HG03354 (cell line): Measurements from ENCODE around the gene RAB43.
"Not testable (repeated sequence)": the region's sequence is repeated elsewhere in the genome, so short reads cannot be mapped to it uniquely, and the experiment has no call there.

Experiments
- ATAC-seq: cut with Tn5 transposase; IDR thresholded peaks from one replicate; pipeline ENCODE4 v1.9.1; 2021; ENCODE audit warnings: mild to moderate bottlenecking; ENCODE audit not compliant: unreplicated experiment, poor library complexity, severe bottlenecking

RAB43 gene

DNA sequence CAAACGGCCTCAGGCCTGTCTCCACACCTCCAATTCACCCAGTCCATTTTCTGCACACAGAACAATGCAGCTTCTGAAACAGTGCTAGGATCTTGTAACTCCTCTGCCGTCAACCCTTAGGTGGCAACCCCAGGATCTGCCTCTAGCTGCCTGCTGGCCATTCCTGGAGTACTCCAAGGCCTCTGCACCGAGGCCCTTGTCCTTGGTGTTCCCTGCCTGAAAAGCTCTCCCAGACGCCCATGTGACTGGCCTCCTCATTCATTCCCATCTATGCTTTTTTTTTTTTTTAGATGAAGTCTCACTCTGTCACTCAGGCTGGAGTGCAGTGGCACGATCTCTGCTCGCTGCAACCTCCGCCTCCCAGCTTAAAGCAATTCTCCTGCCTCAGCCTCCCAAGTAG is 18.3 kb downstream of the RAB43 start:
- no peak for ATAC-seq

DNA sequence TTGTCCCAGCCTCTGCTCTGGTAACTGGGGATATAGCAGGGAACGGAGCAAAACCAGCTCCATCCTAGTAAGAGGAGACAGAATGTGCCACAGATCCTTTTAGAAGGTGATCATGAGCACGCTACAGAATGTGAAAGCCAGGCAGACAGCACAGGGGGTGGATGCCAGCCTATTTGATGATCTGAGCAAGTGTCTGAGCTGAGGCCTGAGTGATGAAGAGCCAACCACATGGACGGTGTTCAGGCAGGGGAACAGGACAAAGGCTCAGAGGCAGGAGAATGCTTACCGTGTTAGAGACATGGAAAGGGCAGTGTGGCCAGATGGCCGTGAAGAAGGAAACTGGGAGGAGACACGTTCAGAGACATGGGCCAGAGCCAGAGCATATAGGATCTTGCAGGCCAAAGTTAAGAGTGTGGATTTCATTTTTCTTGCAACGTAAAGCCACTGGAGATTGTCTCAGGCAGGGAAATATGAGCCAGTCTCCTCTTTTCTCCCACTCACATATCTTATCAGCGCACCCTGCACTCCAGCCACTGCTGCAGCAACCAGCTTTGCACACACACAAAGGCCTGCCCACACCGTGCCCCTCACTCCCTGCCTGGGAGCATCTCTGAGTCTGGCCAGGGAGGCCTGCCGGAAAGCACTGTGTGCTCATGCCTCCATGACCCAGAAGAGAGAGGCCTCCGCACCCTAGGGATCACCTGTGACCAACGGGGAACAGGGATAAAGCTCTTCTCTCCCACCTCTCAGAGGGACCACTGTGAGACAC is 20.1 kb downstream of the RAB43 start:
- ATAC-seq = no peak

DNA sequence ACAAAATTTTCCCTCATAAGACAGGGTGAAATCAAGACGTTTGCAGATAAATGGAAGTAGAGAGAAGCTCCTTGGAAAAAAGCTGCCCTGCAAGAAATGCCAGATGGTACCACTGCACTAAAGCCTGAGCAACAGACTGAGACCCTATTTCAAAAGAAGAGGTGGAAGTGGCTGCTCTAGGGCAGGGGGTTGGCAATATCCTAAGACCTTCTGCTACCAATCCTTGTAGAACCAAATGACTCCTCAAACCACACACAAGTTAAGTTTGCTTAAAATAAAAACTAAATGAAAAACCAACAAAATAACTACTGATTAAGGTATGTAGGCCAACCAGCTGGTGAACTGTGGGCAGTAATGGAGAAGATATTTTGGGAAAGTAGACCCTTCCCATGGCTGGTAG is 21.3 kb downstream of the RAB43 start:
- ATAC-seq = no peak

DNA sequence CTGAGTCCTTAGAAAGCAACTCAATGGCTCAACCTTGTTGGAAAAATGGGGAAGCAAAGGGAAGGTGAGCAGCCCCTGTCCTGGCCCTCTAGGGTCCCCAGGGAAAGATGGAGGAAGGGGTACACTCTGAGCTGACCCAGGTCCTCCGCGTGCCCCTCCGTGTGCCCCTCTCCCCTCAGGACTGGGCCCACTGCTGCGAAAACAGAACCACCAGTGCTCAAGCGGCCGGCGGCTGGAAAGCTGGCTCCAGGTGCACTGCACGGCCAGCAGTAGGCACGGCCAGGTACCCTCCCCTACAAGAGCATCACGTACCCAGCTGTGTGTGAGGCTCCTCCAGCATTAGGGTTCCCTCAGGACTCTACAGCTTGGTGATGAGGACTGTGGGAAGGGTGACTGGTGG is 26.3 kb downstream of the RAB43 start:
- ATAC-seq = no peak

DNA sequence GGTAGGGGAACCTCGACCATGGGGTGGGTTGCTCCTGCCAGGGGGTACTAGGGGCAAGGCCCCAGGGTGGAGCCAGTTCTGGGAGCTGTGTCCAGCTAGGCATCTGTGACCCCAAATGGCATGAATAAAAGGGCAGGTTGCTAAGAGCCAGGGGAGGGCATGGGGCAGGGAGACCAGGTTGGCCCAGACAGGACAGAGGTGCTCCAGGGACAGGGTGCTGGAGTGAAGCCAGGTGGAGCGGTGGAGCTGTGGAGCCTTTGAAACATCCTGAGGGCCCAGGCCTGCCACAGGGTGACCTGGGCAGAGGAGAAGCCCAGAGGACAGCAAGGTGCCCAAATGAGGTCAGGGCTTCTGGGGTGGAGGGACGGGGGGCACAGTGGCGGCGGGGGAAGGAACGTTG is 33.3 kb downstream of the RAB43 start:
- not testable (repeated sequence) for ATAC-seq

DNA sequence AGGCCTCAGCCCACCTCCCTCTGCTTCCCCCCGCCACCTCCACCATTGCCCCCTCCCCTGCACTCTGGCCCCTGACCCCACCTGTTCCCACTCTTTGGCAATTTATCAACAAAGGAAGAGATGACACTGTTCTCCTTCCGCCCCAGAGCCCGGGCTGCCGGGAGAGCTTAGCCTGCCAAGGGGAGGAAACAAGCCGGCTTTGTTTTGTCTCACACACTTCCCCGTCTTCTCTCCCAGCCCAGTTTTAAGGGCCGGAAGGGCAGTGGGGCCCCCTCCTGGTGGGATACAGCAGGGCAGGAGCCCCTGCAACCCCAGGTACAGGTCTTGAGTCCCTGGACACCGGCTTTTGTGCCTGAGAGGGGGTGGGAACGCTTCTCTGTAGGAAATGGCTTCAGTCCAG is 33.7 kb downstream of the RAB43 start:
- ATAC-seq = peak; percentile 55

DNA sequence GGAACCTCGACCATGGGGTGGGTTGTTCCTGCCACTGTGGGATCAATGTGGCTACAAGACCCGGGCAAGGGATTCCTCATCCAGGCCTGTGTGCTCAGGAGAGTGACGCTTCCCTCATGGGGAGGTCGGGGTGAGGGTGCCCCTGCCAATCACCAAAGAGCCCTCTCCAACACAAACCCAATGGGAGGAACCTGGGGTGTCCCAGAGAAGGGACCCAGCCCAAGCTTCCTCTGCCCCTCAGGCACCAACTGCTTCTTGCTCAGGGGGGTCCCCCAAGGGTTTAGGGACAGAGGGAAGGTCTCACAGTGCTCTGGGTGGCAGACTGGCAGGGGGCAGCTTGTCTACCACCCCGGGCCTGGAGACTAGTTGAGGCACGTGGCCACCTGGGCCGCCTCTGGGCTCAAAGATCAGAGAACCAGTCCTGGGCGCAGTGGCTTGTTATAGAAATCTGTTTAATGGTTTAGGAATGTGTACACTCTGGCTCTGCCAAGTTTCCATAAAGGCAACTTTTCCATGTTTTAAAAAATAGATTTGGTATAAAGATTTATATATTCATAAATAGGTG is 34.4 kb downstream of the RAB43 start:
- no peak for ATAC-seq

DNA sequence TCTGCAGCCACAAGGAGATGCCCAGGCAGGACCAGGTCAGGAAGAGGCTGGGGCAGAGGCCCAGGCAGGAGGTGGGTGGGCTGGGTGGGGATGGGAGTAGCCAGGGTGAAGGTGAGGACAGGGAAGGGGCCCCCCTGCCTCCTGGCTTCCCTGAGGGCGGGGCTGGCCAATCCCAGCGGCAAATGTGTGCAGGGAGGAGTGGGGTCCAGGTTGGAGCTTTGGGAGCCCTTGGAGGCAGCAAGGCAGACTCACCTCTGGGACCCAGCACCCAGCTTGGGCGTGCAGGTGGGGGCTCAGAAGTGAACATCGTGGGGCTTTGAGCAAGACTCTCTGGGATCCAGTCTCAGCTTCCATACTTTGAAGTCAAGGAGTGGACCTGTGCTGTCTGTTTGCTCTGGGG is 35.8 kb downstream of the RAB43 start:
- ATAC-seq = no peak

DNA sequence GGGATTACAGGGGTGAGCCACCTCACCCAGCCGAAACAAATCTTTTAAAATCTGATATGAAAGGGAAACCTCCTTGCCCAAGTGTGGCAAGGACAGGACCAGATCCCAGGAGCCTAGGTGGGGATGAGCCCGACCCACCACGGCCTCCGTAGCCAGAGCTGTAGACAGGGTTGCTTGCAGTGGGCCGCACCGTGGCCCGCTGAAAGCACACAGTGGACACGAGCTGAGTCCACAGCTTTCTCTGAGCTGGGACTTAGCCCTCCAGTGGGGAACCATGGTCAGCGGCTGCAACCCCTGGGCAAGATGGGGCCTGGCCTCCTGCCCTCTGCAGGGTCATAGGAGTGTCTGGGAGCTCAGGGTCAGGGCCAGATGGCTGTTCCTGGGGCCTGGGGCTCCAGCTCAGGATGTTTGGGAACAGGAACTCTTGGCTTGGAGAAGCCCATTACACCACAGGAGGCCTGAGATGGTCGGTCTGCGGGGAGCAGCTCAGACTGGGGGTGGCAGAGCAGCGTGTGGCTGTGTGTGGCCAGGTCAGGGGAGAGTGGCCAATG is 36.4 kb downstream of the RAB43 start:
- no peak for ATAC-seq

DNA sequence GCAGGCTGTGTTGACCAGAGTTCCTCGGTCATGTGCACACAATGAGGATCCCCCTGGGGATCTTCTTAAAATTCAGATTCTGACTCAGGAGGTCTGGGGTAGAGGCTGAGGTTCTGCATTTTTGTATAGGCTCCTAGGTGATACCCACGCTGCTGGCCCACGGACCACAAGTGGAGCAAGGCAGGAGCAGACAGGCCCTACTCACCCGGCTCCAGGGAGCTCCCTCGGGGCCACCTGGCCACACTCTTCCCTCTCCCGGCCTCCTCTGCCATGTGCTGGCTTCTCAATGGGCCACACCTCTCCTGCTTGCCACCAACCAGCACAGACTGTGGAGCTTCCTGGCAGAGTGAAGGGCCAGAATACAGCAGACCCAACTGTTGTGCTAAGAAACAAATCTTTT is 37.1 kb downstream of the RAB43 start:
- no peak for ATAC-seq

DNA sequence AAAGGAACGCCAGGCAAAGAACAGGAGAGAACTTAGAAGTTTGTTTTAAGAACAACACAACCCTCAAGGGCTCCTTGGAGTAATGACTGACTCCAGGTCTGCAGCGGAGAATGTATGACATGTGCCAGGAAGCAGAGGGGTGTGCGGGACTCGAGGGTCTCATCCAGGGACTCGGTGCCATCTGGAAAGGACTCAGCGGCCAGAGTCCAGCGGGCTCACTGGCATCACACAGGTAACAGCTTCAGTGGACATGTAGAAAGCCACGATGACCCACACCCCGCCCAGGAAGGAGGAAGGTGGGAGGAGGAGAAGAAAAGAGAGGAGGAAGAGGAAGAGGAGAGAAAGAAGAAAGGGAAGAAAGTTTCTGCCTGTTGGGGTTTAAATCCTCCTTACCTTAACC is 39.6 kb downstream of the RAB43 start:
- no peak for ATAC-seq

DNA sequence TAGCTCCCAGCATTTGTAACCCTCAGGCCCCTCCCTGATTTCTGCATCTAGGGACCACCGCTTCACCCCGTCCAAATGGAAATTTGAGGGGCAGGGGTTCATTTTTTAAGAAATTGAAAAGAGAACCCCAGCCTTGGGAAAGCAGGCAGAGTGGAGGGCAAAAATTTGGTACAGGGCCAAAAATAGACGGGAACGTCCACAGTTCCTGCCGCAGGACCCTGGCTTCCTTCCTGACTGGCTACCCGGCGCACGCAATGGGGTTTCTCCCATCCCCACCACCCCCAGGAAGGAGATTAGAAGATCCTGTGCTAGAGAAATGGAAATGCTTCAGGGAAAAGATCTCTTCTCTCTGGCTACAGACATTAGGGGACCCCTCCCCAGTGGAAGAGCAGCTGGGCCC is 40.1 kb downstream of the RAB43 start:
- no peak for ATAC-seq

DNA sequence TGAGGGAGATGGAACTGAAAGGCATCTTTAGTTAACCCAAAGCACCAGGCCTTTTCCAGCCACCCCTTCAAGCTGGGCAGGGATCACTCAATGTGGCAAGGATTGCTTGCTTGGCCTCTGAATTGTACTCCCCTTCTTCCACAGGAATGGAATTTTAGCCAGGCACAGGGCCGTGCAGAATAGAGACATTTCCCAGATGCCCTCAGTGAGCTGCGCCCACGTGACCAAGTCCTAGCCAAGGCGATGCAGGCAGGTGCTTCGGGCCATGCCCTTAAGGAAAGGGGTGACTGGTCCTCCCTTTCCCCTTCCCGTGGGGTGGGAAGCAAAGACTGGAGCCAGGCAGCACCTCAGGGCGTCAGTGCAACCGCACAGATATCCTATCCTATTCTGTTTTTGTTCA is 43.1 kb downstream of the RAB43 start:
- no peak for ATAC-seq

DNA sequence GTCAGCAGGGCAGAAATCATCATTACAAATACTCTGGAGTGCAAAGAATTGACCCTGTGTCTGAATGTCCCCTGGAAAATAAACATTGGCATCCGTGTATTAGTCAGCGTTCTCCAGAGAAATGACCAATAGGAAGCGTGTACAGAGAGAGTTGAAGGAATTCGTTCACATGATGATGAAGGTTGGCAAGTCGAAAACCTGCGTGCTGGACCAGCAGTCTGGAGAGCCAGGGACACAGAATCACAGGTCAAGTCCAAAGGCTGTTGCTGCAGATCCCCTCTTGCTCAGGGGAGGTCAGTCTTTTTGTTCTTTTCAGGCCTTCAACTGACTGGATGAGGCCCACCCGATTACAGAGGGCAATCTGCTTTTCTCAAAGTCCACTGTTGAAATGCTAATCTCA is 44.4 kb downstream of the RAB43 start:
- no peak for ATAC-seq

DNA sequence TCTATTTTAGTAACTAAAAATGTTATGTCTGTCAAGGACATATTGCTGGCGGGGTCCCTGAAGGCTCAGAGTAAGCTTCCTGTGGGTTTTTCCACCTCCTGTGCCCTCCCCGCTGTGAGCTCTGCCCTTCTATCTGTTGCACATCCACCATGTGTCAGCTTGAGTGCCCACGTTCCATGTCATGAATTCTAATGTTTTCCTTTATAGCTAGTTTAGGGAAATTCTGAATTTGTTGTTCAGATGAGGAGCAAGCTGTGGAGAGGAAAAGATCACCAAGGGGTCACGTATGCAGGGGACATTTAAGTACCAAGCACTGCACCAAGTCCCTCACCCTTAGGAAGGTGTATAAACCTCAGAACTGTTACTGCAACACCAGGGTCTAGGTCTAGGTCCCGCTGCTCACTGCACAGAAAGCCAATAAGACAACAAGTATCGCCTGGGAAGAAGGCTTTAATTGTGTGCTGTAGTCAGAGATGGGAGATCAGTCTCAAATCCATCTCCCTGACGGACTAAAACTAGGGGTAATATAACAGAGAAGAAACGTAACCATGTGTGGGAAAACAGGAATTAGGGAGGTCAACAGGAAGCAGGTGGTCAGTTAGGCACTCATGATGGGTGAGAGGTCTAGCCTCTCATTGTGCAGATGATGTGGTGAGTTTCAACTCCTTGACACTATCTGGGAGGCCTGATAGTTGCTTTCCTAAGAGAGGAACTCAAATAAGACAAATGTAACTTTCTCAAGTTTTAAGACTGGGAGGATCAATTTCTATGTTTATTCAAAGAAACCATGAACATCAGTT is 51.3 kb downstream of the RAB43 start:
- no peak for ATAC-seq

DNA sequence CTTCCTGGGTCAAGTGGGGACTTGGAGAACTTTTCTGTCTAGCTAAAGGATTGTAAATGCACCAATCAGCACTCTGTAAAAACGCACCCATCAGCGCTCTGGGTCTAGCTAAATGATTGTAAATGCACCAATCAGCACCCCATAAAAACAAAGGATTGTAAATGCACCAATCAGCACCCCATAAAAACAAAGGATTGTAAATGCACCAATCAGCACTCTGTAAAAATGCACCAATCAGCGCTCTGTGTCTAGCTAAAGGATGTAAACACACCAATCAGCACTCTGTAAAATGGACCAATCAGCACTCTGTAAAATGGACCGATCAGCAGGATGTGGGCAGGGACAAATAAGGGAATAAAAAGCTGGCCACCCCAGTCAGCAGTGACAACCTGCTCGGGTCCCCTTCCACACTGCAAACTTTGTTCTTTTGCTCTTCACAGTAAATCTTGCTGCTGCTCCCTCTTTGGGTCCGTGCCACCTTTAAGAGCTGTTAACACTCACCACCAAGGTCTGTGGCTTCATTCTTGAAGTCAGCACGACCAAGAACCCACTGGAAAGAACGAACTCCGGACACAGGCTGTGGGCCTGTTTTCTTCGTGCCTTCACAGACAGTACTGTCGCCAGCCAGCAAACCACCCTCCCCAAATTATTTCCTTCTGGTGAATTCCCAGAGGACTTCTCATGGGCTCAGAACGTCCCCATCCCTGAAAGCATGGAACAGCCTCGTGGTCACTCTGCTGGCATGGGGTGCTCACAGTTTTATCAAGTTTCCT is 52.1 kb downstream of the RAB43 start:
- not testable (repeated sequence) for ATAC-seq

DNA sequence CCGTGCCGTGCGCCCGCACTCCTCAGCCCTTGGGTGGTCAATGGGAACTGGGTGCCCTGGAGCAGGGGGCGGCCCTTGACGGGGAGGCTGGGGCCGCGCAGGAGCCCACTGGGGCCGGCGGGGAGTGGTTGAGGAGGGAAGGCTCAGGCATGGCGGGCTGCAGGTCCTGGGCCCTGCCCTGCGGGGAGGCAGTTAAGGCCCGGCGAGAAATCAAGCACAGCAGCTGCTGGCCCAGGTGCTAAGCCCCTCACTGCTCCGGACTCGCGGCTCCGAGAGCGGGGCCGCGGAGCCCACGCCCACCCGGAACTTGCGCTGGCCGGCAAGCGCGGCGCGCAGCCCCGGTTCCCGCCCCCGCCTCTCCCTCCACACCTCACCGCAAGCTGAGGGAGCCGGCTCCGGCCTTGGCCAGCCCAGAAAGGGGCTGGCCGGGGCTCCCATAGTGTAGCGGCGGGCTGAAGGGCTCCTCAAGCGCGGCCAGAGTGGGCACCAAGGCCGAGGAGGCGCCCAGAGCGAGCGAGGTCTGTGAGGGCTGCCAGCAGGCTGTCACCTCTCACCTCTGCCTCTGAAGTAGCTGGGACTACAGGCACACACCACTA is 53.2 kb downstream of the RAB43 start:
- ATAC-seq = no peak

DNA sequence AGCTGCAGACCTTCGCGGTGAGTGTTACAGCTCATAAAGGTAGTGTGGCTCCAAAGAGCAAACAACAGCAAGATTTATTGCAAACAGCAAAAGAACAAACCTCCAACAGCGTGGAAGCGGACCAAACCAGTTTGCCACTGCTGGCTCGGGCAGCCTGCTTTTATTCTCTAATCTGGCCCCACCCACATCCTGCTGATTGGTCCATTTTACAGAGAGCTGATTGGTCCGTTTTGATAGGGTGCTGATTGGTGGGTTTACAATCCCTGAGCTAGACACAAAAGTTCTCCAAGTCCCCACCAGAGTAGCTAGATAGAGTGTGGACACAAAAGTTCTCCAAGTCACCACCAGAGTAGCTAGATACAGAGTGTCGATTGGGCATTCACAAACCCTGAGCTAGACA is 53.9 kb downstream of the RAB43 start:
- not testable (repeated sequence) for ATAC-seq

DNA sequence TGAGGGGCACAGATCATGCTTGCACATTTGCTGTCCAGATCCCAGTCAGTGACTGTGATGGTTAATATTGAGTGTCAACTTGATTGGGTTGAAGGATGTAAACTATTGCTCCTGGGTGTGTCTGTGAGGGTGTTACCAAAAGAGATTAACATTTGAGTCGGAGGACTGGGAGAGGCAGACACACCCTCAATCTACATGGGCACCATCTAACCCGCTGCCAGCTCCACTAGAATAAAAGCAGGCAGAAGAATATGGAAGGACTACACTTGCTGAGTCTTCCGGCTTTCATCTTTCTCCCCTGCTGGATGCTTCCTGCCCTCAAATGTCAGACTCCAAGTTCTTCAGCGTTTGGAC is 55.9 kb downstream of the RAB43 start:
- no peak for ATAC-seq
